HG02571 (cell line): Measurements from ENCODE around the gene CDCA8.
"Not testable (repeated sequence)": the region's sequence is repeated elsewhere in the genome, so short reads cannot be mapped to it uniquely, and the experiment has no call there.

ENCODE experiments used
- ATAC-seq: cut with Tn5 transposase; IDR thresholded peaks from one replicate; pipeline ENCODE4 v1.9.1; 2021; ENCODE audit warnings: mild to moderate bottlenecking, moderate library complexity; ENCODE audit not compliant: unreplicated experiment

The CDCA8 gene

DNA sequence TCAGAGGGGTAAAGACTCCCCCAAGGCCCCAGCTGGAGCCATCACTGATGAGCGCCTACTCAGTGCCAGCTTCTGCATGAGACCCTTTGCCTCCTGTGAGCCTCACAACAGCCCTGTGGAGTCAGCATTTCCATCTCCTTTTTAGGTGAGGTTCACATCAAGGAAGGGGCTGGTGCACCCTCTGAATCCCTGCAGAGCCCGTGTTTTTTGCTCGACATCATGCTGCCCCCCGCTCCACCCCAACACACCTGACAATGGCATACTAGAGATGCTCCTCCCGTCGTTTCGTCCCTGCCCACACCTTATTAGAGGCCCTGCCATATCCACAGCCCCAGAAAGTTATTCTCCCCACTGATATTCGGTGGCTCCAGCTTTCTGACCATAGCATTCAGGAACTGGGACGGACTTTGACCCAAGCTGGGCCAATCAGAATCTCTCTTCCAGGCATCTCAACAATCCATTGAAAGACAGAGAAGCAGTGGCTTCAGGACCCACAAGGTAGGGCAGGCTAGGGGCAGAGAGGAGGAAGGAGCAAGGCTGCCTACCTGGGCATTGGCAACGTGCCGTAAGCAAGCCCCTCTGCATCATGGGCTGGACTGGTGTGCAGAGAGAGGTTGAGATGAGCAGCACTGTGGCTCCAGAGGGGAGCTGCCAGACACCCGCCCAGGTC, 39.9 kb downstream of the CDCA8 start:
- ATAC-seq: no peak

- no peak for ATAC-seq
Observed at GRCh38 chr1:37734629-37735591, 42.6 kb downstream of the CDCA8 start.

- ATAC-seq: not testable (repeated sequence)
Observed at GRCh38 chr1:37737975-37738374, 45.7 kb downstream of the CDCA8 start.

DNA sequence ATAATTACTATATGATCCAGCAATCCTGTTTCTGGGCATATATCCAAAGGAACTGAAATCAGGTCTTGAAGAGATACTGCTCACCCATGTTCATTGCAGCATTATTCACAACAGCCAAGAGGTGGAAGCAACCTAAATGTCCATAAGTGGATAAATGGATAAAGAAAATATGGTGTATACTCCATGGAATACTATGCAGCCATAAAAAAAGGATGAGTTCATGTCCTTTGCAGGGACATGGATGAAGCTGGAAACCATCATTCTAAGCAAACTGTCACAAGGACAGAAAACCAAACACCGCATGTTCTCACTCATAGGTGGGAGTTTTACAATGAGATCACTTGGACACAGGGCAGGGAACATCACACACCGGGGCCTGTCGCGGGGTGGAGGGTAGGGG, 46.3 kb downstream of the CDCA8 start:
- not testable (repeated sequence) for ATAC-seq

GRCh38 chr1:37739222-37739621, 46.9 kb downstream of the CDCA8 start:
- no peak for ATAC-seq

- ATAC-seq: no peak
Observed at GRCh38 chr1:37741130-37741529, 48.8 kb downstream of the CDCA8 start.

GRCh38 chr1:37741662-37742061, 49.3 kb downstream of the CDCA8 start:
- ATAC-seq: no peak

GRCh38 chr1:37746806-37747205, 54.5 kb downstream of the CDCA8 start:
- no peak for ATAC-seq

DNA sequence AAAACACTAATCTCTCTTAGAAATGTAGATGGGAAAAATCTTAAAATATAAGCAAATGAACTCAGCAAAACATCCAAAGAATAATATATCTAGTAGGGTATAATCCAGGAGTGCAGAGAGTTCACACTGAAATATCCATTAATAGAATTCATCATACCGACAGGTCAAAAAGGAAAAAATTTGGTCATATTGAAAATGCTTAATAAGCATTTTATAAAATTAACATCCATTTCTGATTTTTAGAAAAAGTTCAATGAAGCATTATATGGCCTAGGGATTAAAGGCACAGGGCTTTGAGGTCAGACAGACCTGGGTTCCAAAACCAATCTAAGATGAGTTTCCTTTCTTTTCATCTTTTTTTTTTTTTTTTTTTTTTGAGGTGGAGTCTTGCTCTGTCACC, 56.2 kb downstream of the CDCA8 start:
- no peak for ATAC-seq

GRCh38 chr1:37752213-37752582, 59.9 kb downstream of the CDCA8 start:
- no peak for ATAC-seq

DNA sequence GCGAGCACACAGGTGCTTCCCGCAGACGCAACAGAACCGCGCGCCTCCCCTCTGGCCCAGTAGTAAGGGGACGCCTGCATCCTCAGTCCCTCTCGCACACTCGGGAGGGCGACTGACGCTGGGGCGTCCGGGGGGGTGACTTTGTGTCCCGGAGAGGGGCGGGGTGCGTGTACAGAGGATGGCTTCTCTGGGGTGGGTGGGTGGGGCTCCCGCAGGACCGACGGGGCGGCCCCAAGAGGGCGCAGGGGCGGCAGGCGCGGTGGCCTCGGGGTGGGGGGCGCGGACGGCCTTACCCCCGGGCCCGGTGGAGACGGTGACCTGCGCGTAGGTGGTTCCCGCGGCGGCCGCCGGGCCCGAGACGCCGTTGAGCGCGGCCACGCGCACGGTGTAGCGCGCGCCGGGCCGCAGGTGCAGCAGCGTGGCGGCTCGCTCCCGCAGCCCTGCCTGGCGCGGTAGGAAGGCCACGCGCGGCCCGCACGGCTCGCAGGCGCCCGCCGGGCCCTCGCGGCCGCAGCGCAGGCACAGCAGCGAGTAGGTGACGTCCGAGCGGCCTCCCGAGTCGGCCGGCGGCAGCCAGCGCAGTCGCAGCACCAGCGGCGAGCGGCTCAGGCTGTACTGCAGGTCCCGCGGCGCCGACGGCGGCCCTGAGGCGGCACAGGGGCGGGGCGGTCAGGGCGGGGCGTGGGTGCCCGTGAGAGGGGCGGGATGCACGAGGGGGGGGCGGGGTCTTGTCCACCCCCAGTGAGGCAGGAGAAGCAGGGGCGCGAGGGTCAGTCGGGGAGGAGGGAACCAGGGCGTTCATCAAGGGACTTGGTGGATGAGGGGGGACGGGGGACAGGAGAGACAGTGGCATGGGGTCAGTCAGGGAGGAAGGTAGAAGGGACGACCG, 60.5 kb downstream of the CDCA8 start:
- no peak for ATAC-seq

- ATAC-seq: no peak
Observed at GRCh38 chr1:37753473-37754321, 61.4 kb downstream of the CDCA8 start.

- ATAC-seq: no peak
Observed at GRCh38 chr1:37755290-37755689, 63.0 kb downstream of the CDCA8 start.

- no peak for ATAC-seq
Observed at GRCh38 chr1:37755951-37756560, 63.7 kb downstream of the CDCA8 start.
